Activated gamma-delta T cell treated with Interleukin-2 at 50 U/mL for 16 hours (primary cell): ENCODE results near the gene NUDT16.
"Not testable (repeated sequence)": the region's sequence is repeated elsewhere in the genome, so short reads cannot be mapped to it uniquely, and the experiment has no call there.

Source experiments
- DNase-seq: peaks from one replicate; pipeline ENCODE4 v3.0.0-alpha.2; 2020

NUDT16 gene

DNA sequence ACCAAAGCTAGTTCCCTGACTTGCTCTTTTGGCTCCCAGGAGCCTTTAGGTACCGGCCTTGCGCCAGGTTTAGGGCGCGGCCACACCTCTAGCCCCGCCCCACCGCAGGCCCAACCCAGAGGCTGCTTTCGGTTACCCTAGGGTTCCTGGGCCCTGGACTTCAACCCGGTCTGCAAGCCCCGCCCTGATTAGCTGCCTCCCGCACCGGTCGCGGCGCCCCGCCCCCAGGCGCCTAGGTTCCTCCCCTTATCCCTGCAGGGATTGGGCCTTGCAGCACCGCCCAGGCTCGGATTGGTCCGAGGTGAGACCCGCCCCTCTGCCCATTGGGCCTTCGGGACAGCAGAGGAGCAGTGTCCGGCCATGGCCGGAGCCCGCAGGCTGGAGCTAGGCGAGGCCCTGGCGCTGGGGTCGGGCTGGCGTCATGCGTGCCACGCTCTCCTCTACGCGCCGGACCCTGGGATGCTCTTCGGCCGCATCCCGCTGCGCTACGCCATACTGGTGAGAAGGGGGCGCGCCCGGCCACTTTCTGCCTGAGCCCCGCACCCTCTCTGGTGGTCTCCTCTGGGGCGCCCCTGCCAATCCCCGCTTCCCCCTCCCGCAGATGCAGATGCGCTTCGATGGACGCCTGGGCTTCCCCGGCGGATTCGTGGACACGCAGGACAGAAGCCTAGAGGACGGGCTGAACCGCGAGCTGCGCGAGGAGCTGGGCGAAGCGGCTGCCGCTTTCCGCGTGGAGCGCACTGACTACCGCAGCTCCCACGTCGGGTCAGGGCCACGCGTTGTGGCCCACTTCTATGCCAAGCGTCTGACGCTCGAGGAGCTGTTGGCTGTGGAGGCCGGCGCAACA is at the start of gene NUDT16:
NUDT16 (plus strand) TSS at position 330 of the 847 bp plus-strand sequence; CDS start at position 361, 31 bp downstream.
- peak; percentile 95 for DNase-seq

DNA sequence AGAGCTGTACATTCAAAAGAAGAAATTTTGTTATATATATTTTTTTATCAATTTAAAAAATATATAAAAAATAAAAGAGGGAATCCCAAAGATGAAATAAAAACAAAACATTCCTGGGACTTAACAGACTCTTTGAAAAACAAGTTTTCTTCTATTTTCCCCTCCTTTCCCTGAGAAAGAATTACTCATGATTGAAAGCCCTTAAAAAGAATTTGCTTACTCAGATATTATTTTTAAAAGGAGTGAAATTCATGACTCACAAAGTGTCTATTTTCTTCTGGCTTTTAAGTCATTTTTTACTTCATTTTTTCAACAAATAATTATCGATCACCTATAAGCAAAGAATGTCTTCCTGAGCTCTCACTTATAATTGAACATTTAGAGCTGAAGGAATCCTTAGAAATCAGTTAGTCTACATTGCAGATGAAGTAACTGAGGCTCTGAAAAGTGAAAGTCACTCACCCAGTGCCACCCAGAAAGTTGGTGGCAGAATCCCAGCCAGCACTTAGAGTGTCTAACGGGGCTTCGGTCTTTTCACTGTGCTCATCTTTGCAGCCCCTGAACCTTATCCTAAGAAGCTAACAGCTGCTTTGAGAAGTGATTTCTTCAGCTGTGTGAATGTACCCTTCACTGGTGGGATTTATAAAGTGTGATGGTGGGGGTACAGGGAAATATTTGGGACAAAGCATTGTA is 42.5 kb upstream of the NUDT16 start:
- no peak for DNase-seq

DNA sequence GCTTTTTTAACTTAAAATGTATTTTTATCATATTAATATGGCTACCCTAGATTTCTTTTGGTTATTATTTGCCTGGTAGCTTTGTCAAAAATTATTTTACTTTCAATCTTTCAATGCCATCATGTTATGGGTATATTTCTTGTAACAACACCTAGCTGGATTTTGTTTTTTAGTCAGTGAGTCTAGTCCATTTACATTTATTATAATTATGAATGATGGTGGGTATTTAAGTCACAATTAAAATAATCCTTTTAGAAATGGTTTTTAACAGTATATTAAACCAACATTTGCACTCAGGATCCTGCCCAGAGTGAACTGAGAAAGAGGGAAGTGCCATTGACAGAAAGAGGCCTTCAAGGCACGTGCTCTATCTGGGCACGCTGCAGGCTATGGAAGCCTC is 39.8 kb upstream of the NUDT16 start:
- no peak for DNase-seq

DNA sequence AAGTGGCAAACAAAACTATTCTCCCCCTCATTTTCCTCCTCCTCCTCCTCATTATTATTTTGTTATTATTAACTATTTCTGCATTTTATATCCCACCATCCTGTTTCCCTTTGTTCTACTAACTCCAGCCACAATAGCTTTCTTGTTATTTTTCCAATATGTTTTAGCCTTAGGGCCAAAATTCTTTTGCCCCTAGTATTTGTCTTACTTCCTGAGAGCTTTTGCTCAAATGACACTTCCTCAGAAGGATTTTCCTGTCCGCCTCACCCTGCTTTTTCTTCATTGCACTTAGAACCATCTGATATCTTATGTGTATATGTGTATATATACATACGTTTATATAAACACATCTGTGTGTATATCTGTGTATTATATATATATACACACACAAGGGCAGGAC is 32.7 kb upstream of the NUDT16 start:
- DNase-seq: no peak

DNA sequence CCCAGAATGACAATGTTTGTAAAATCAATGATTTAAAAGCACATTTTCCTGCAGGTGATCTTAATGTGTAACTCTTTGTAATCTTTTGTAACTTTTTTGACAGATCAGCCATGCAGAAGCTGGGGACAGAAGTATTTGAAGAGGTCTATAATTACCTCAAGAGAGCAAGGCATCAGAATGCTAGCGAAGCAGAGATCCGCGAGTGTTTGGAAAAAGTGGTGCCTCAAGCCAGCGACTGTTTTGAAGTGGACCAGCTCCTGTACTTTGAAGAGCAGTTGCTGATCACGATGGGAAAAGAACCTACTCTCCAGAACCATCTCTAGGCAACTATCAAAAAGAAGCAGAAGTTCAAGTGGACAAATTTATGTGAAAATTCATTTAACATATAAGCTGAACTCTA is 32.1 kb upstream of the NUDT16 start:
- DNase-seq: no peak

DNA sequence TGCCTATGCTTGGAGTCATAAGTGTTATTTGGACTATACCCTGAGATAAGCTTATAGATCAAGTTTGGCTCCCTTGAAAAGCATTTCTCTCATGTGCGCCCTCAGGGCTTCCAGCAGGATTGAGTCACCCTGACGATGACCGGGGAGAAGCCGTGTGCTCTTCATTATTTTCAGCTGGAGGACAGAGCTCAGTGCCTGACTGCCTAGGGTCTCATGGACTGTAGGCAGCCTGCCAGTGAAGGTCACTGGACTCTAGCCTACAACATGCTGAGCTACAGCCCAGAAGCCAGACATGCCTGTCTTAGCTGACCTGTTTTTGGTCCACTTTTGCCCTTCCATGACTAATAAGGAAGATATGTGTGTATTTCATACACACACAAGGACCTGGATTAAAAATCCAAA is 31.6 kb upstream of the NUDT16 start:
- DNase-seq: no peak

DNA sequence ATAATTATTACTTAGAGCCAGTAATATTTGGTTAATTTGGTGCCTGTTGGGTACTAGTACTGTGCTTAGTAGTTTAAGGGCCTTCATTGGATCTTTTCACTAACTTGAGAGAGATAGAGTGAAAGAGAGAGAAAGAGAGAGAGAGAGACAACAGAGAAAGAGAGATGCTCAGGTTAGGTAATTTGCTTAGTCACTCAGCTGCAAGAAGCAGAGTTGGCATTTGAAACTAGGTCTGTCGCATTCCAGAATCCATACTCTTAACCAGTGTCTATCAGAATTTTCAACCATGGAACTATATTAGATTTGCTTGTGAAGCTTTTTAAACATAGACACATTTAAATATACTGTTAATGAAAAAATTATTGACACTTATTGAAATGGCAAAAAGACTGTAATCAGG is 31.1 kb upstream of the NUDT16 start:
- DNase-seq: no peak

DNA sequence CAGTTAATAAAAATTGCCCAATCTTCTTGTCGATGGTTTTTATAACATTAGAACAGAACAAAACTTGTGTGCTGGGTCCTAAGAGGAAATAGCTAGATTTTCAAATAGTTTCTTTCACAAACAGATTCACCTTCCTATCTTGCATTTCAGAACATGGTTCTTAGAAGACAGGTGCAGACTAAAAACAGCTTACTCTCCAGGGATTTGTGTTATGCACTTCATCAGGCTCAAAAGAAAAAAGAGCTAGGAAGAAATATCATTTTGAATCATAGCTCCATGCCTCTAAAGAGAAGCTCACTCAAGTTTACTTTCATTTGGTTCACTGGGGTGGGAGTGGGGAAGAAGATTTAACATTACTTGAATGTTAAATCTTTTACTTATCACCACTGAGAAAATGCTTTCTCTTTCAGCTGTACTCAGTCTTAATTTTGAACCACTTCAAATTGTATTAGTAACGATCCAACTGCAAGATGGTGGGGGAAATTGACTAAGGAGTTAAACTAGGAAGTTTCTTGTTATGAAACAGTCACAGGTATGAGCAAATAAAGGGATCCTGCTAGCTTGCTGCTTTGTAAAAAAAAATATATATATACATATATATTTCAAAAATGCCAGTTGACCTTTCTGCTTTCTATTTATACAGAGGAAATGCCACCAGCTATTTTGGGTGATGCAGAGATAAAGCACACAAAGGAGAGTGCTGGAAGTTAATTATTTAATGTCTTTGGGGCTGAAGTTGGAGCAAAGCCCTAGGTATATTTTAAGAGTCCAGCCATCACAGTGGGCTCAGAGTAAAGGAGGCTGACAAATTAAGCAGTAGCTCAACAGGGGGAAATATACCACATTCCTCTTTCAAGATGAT is 28.3 kb upstream of the NUDT16 start:
- no peak for DNase-seq

DNA sequence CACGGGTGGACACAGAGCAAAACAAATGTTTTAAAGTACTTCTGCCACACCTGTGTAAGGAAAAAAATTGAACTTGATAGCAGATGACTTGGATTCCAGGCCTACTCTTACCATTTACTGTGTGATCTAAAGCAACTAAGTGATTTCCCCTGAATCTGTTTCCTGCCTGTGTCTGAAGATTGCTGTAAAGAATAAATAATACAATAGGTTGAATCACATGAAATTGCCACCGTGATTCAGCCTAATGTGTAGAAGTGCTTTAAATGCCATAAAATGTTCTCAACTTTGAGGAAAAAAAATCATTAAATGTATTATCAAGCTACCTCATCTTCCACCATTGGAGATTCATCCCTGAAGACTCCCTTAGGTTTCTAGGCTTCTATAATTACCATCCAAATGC is 27.6 kb upstream of the NUDT16 start:
- no peak for DNase-seq

DNA sequence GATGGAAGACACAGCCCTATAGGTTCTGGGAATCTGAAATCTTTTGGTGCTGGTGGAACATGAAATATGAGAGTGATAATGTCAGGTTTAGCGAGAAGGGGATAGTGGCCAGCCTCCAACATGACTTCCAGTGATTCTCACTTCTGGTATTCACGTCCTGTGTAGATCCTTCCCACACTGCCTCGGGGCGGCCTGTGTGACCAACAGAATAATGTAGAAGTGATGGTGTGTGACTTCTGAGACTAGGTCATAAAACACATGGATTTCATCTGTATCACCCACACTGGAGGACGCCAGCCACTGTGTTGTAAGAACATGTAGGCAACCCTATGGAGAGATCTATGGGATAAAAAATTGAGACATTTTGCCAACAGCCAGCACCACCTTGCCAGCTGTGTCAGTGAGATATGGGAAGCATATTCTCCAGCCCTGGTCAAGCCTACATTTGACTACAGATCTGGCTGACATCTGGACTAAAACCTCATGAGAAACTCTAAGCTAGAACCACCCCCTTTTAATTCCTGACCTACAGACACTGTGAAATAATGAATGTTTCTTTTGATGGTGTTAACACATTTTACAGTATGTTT is 25.5 kb upstream of the NUDT16 start:
- DNase-seq: no peak

DNA sequence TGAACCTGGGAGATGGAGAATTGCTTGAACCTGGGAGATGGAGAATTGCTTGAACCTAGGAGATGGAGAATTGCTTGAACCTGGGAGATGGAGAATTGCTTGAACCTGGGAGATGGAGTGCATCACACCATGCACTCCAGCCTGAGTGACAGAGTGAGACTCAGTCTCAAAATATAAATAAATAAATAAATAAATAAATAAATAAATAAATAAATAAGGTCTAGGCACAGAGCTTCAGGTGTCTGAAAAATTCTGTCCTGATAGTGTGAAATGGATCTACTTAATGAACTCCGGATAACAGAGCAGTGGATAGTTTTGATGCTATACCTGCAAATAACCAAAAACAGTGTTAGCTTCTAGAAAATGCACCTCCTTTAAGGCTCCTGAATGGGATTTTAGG is 24.3 kb upstream of the NUDT16 start:
- no peak for DNase-seq

DNA sequence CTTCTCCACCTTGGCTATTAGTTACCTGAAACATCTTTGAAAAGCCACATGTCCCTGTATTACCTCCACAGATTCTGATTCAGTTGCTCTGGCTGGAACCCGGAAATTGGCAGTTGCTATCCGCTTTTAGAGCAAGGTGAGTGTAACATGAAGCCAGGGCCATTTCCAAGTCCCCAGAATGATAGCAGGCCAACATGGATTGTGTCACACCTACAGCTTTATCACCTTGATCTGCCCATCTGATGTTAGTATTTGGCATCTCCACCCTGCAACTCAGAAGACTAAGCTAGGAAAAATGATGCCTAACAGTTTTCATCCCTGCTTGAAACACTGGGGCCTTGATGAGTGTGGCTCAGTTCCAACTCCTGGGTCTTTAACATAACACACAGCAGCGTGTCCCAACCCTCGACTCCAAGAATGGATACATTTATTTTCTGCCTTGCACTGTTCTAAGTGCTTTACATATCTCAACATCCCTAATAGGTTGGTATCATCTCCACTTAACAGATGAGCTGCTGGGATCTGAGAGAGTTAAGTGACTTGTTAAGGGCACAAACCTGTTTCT is 21.3 kb upstream of the NUDT16 start:
- no peak for DNase-seq

DNA sequence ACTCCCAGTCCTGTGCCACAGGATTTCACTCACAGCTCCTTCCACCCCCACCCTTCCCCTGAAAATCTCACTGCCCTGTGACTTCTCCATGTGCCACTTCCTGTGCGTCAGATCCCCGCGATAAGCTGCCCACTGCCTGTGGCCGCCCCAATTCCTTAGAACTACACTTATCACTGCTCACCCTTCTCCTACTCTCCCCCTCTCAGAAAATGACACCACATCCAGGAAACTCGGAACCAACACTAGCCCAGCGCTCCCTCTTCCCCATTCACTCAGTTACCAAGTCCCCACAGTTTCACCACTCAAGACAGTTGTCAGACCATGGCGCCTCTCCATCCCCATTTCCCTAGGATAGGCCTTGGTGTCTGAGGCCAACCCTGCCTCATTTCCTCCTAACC is 20.5 kb upstream of the NUDT16 start:
- DNase-seq: not testable (repeated sequence)

DNA sequence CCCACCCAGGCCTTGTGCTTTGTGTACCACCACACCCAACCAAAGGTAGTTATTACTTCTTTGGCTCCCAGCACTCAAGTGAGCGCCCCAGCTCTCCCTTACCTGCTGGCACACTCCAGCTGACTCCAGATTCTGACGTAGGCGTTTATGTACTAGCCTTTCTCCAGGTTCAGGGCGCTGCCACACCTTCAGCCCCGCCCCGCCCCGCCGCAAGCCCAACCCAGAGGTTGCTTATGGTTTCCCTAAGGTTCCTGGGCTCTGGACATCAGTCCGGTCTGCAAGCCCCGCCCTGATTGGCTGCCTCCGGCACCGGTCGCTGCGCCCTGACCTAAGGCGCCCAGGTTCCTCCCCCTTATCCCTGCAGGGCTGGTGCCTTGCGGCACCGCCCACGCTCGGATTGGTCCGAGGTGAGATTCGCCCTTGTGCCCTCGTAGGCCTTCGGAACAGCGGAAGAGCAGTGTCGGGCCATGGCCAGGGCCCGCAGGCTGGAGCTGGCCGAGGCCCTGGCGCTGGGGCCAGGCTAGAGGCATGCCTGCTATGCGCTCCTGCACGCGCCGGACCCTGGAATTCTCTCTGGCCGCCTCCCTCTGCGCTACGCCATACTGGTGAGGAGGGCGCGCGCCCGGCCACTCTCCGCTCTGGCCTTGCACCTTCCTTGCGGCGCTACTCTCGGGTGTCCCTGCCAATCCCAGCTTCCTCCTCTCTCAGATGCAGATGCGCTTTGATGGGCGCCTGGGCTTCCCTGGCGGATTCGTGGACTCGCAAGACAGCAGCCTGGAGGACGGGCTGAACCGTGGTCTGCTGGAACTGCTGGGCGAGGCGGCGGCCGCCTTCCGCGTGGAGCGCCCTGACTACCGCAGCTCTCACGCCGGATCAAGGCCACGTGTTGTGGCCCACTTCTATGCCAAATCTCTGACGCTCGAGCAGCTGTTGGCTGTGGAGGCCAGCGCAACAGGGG is 19.8 kb upstream of the NUDT16 start:
- DNase-seq: no peak

DNA sequence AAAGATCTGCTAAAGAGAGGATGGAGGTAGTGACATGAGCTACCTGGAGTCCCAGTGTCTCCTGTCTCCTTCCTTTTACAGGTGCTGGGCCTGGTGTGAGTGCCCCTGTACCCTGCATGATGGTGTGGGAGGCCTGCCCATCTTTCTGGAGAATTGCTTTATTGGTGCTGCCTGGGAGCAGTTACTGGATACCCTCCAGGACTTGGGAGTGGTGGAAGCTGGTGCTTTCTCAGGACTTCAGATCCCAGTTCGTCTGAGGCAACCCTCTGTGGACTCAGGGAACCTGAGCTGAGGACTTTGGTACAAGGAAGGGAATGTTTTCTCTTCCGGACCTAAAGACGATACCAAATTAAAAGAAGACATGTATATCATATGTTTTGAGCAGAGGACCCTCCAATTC is 18.3 kb upstream of the NUDT16 start:
- no peak for DNase-seq

DNA sequence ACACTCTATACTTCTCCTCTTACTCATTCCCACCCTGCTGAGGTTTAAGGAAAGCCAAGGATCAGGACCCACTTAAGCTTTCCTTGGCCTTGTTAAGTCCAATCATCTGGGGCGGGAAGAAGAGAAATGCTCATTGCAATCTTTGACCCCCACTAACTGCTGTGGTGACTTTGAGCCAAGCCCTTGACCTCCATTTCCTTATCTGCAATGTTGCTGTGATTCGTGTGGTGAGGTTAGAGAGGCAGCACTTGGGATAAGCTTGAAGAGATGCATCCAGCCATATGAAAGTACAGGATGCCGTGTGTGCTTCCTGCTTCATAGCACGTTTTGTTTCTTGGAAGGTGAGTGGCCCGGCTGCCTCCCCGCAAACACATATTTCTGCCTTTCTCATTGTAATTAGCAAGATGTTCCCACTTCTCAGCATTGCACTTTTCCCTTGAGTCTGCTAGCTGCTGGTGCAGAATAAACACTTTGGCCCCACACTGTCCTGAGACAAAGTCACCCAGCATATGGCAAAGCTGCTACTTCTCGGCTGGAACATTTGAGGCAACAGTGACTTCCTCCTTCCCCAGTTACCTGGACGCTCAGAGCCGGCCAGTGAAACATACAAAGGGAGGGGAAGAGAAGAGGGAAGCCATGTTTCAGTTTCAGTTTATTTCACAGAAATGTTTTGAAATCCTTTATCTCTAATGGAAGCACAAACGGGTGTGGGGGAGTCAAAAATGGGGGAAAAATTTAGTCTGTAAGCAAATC is 10.5 kb upstream of the NUDT16 start:
- DNase-seq: no peak

DNA sequence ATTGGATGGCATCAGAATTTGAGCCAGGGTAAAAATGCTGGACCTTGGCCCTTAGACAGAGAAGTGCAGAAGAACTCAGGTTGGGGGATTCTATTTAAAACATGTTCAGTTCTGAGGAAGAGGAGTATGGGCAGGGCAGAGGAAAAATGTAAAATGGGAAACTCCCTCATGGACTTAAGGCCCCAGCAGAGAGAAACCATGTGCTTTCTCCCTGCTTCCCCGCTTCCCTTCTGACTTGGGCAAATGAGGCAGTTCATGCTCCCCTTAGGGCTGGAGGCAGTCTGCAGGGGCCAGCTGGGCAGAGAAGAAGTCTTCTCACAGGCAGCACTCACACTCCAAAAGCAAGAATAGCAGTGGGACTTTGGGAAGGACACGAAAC is 9.9 kb upstream of the NUDT16 start:
- DNase-seq: no peak

DNA sequence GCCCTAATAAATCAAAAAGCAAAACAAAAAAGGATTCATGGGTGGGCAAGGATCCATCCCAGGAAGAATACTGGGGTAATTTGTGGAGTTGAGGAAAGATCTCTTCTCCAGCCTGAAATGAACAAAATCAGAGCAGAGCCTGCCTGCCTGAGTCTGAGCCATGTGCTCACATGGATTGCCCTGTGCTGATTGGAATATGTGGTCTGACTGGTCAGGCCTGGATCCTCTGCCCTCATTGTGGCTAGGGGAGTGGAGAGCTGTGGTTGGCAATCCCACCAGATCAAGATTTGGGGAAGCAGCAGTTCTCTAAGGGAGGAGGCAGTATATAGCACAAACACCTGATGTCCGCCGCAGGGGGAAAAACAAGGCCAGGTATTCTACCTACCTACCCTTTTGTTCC is 6.8 kb upstream of the NUDT16 start:
- no peak for DNase-seq

DNA sequence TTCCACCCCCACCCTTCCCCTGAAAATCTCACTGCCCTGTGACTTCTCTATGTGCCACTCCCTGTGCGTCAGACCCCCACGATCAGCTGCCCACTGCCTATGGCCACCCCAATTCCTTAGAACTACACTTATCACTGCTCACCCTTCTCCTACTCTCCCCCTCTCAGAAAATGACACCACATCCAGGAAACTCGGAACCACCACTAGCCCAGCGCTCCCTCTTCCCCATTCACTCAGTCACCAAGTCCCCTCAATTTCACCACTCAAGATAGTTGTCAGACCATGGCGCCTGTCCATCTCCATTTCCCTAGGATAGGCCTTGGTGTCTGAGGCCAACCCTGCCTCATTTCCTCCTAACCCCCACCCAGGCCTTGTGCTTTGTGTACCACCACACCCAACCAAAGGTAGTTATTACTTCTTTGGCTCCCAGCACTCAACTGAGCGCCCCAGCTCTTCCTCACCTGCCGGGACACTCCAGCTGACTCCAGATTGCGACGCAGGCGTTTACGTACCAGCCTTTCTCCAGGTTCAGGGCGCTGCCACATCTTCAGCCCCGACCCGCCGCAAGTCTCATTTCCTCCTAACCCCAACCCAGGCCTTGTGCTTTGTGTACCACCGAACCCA is 641 bp upstream of the NUDT16 start:
- not testable (repeated sequence) for DNase-seq

DNA sequence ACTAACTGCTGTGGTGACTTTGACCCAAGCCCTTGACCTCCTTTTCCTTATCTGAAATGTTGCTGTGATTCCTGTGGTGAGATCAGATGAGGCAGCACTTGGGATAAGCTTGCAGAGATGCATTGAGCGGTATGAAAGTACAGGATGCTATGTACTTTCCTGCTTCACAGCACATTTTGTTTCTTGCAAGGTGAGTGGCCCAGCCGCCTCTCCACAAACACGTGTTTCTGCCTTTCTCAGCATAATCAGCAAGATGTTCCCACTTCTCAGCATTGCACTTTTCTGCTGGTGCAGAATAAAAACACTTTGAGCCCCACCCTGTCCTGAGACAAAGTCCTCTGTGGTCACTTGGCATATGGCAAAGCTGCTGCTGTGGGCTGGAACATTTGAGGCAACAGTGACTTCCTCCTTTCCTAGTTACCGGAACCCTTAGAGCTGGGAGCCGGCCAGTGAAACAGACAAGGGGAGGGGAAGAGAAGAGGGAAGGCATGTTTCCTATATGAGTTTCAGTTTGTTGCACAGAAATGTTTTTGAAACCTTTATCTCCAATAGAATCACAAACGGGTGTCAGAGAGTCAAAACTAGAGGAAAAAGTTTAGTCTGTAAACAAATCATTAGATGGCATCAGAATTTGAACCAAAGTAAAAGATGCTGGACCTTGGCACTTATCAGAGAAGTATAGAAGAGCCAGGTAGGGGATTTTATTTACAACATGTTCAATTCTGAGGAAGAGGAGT is 5.0 kb downstream of the NUDT16 start:
- DNase-seq: no peak
